HG03064 (cell line): ENCODE data around the gene ADAMTS15.

Experiments
- ATAC-seq: cut with Tn5 transposase; IDR thresholded peaks from one replicate; pipeline ENCODE4 v1.9.1; 2021; ENCODE audit warnings: low read depth; ENCODE audit not compliant: unreplicated experiment

The ADAMTS15 gene

GRCh38 chr11:130476200-130476921 is 27.9 kb downstream of the ADAMTS15 start:
- ATAC-seq, result no peak

GRCh38 chr11:130476922-130477491 is 28.6 kb downstream of the ADAMTS15 start:
- ATAC-seq, result no peak

- ATAC-seq, result no peak
Measured at GRCh38 chr11:130477586-130478203, 29.2 kb downstream of the ADAMTS15 start.

GRCh38 chr11:130478204-130478701 is 29.8 kb downstream of the ADAMTS15 start:
- ATAC-seq, result no peak

- ATAC-seq, result no peak
Measured at GRCh38 chr11:130478881-130479280, 30.4 kb downstream of the ADAMTS15 start.

- no peak for ATAC-seq
Measured at GRCh38 chr11:130480186-130480585, 31.7 kb downstream of the ADAMTS15 start.

- no peak for ATAC-seq
Measured at GRCh38 chr11:130480711-130481140, 32.3 kb downstream of the ADAMTS15 start.

- ATAC-seq, result no peak
Measured at GRCh38 chr11:130483124-130483523, 34.7 kb downstream of the ADAMTS15 start.

GRCh38 chr11:130485983-130486382 is 37.5 kb downstream of the ADAMTS15 start:
- no peak for ATAC-seq

GRCh38 chr11:130486391-130486836 is 38.0 kb downstream of the ADAMTS15 start:
- no peak for ATAC-seq

- ATAC-seq, result no peak
Measured at GRCh38 chr11:130486987-130487923, 38.8 kb downstream of the ADAMTS15 start.

- no peak for ATAC-seq
Measured at GRCh38 chr11:130487924-130488815, 39.7 kb downstream of the ADAMTS15 start.

GRCh38 chr11:130488848-130489584 is 40.6 kb downstream of the ADAMTS15 start:
- no peak for ATAC-seq

- ATAC-seq, result no peak
Measured at GRCh38 chr11:130489716-130490115, 41.3 kb downstream of the ADAMTS15 start.

- no peak for ATAC-seq
Measured at GRCh38 chr11:130490682-130491449, 42.4 kb downstream of the ADAMTS15 start.

GRCh38 chr11:130498181-130498580 is 49.7 kb downstream of the ADAMTS15 start:
- no peak for ATAC-seq

- no peak for ATAC-seq
Measured at GRCh38 chr11:130499828-130500227, 51.4 kb downstream of the ADAMTS15 start.

GRCh38 chr11:130504317-130504716 is 55.9 kb downstream of the ADAMTS15 start:
- ATAC-seq, result no peak
